Prostate gland (tissue), 2 donors: ENCODE measurements around the gene GFRA1.

Experiments used
- CTCF ChIP-seq, 4 experiments: fragments of 200-600 bp in 2 of 4; fragments of 450-650 bp in 2 of 4; sonication (generic) in 2 of 4; IDR thresholded peaks; 1 replicate in 3 of 4; 2 replicates in 1 of 4; pipeline ENCODE4 v1.5.1; 2016 to 2019; ENCODE audit warnings: antibody characterized with exemption in 4 of 4, mild to moderate bottlenecking in 2 of 4, moderate library complexity in 2 of 4
- POLR2A ChIP-seq: fragments of 450-650 bp; IDR thresholded peaks from one replicate; pipeline ENCODE4 v1.6.1; 2016; ENCODE audit warnings: antibody characterized with exemption, mild to moderate bottlenecking

DNA sequence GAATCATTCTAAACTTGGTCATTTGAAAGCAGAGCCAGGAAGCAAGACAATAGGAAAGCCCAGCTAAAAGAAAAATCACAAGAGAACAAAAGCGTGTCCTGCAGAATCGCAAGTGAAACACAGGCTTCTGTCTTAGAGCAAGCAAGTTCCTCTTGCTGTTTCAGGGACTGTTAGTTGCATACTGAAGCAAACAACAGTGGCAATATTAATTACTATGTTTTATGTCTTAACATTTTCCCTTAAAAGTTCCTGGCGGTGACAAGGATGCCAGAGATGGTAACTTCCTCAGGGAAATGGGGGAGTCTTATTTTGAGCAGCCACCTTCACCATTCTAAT lies 217.1 kb downstream of the GFRA1 start:
- TF ChIP-seq POLR2A, result no peak
- no peak for TF ChIP-seq CTCF (IDR thresholded peaks at IDR 0.05)
